ENCODE measurements around the gene AIPL1. TPM values are rescaled to one million over a fixed set of nuclear protein-coding genes. Genes with fewer than 3 reads are reported as not detected.

The AIPL1 gene
- polyA plus RNA-seq, 1 donor (not counting 4 experiments of a cell fraction or from before 2014, with no cell fraction given), result not detected

- dilution Hi-C loops (cut with MboI; ENCODE audit: extremely low pct_ligation_motif_present, low sequenced_read_pairs), result no loop called here
- Histone ChIP-seq H2AFZ (ENCODE audit: control insufficient read depth, low read length) (no peak overlapping the region), H3K4me1 (ENCODE audit: control insufficient read depth, extremely low read depth, insufficient read depth, low read length) (peaks cover 50% of the 10 kb centered on the region), H3K9me1 (ENCODE audit: control insufficient read depth, extremely low read depth, insufficient read depth, low read length) (peaks cover 2% of the 10 kb centered on the region), H3K27ac (ENCODE audit: control insufficient read depth, insufficient read depth, low read length) (no peak overlapping the region), H3K4me3 (ENCODE audit: control insufficient read depth in 2 of 3, extremely low read depth in 1 of 3, insufficient read depth in 2 of 3, low read depth in 1 of 3, low read length in 3 of 3) (no peak overlapping the region), H4K20me1 (ENCODE audit: control insufficient read depth, extremely low read depth, insufficient read depth, low read length) (peaks cover 3% of the 10 kb centered on the region), H3K36me3 (ENCODE audit: control insufficient read depth in 2 of 2, extremely low read depth in 1 of 2, insufficient read depth in 2 of 2, low read length in 2 of 2) (peaks cover 0 to 1% of the 10 kb centered on the region in 2 experiments), H3K9ac (ENCODE audit: control insufficient read depth, extremely low read depth, insufficient read depth, low read length) (no peak overlapping the region), H3K9me3 (ENCODE audit: control insufficient read depth, low read depth, low read length) (no peaks in the 10 kb centered on the region), H3K4me2 (ENCODE audit: control insufficient read depth, extremely low read depth, insufficient read depth, low read depth, low read length) (no peak overlapping the region), H3K79me2 (ENCODE audit: control insufficient read depth, insufficient read depth, low read length) (no peaks in the 10 kb centered on the region), H3K27me3 (ENCODE audit: control insufficient read depth, extremely low read depth, insufficient read depth, low read length) (no peaks in the 10 kb centered on the region)
- FAIRE-seq (peak; percentile 26), DNase-seq (ENCODE audit: low read depth, low spot score) (no peak)
- TF ChIP-seq CTCF (optimal IDR thresholded peaks at IDR 0.05 in 1 of 3, IDR thresholded peaks at IDR 0.05 in 1 of 3, conservative IDR thresholded peaks at IDR 0.05 in 1 of 3; ENCODE audit: extremely low read depth in 1 of 3, insufficient read depth in 2 of 3, low read length in 3 of 3) (no peak), EZH2 (IDR thresholded peaks at IDR 0.05; ENCODE audit: low read length) (no peak)
Measured at GRCh38 chr17:6476076-6476809, 41.3 kb upstream of the AIPL1 start.

GRCh38 chr17:6475411-6475810 is 40.5 kb upstream of the AIPL1 start:
- peak overlapping the region; percentile 4 for H3K9ac ChIP-seq (ENCODE audit: control insufficient read depth, extremely low read depth, insufficient read depth, low read length)
- H3K4me2 ChIP-seq (ENCODE audit: control insufficient read depth, extremely low read depth, insufficient read depth, low read depth, low read length), result peak overlapping the region; percentile 63
- H3K27me3 ChIP-seq (ENCODE audit: control insufficient read depth, extremely low read depth, insufficient read depth, low read length), result no peaks in the 10 kb centered on the region
- H3K4me1 ChIP-seq (ENCODE audit: control insufficient read depth, extremely low read depth, insufficient read depth, low read length), result peaks cover 52% of the 10 kb centered on the region
- peaks cover 3% of the 10 kb centered on the region for H4K20me1 ChIP-seq (ENCODE audit: control insufficient read depth, extremely low read depth, insufficient read depth, low read length)
- no peaks in the 10 kb centered on the region for H3K79me2 ChIP-seq (ENCODE audit: control insufficient read depth, insufficient read depth, low read length)
- peaks cover 2% of the 10 kb centered on the region for H3K9me1 ChIP-seq (ENCODE audit: control insufficient read depth, extremely low read depth, insufficient read depth, low read length)
- dilution Hi-C loops (cut with MboI; ENCODE audit: extremely low pct_ligation_motif_present, low sequenced_read_pairs), result no loop called here
- DNase-seq (ENCODE audit: low read depth, low spot score), result no peak
- peak overlapping the region; percentile 61 for H3K27ac ChIP-seq (ENCODE audit: control insufficient read depth, insufficient read depth, low read length)
- no peak overlapping the region for H3K4me3 ChIP-seq (ENCODE audit: control insufficient read depth in 2 of 3, extremely low read depth in 1 of 3, insufficient read depth in 2 of 3, low read depth in 1 of 3, low read length in 3 of 3)
- no peak overlapping the region for H2AFZ ChIP-seq (ENCODE audit: control insufficient read depth, low read length)
- H3K36me3 ChIP-seq (ENCODE audit: control insufficient read depth in 2 of 2, extremely low read depth in 1 of 2, insufficient read depth in 2 of 2, low read length in 2 of 2), result peaks cover 1 to 6% of the 10 kb centered on the region in 2 experiments
- peak; percentile 44 for FAIRE-seq
- no peak for TF ChIP-seq EZH2 (IDR thresholded peaks at IDR 0.05; ENCODE audit: low read length)
- no peak for TF ChIP-seq CTCF (optimal IDR thresholded peaks at IDR 0.05 in 1 of 3, IDR thresholded peaks at IDR 0.05 in 1 of 3, conservative IDR thresholded peaks at IDR 0.05 in 1 of 3; ENCODE audit: extremely low read depth in 1 of 3, insufficient read depth in 2 of 3, low read length in 3 of 3)
- no peaks in the 10 kb centered on the region for H3K9me3 ChIP-seq (ENCODE audit: control insufficient read depth, low read depth, low read length)
